Endothelial cell of umbilical vein (primary cell): Measurements from ENCODE around the gene HHATL. TPM values are rescaled to one million over a fixed set of nuclear protein-coding genes. Genes with fewer than 3 reads are reported as not detected.

Experiments used
- BruUV-seq: library from RNA; stranded (reverse); fragments of 400-500 nt; replicated peaks from 2 replicates; lab custom pipeline; 2021; lab: Mats Ljungman, UMichigan
- CTCF ChIA-PET: fragments of 300-600, 350-600 bp; sonication (Branson Sonifier 250); formaldehyde crosslinking; loops from one replicate; lab custom pipeline; 2021; ENCODE audit warnings: antibody characterized with exemption, inconsistent platforms; lab: Charles Lee
- POLR2A ChIA-PET: fragments of 300-600, 350-600 bp; sonication (Branson Sonifier 250); formaldehyde crosslinking; loops from one replicate; lab custom pipeline; 2021; ENCODE audit warnings: antibody characterized with exemption, inconsistent platforms; lab: Charles Lee
- DNase-seq: peaks from one replicate; pipeline ENCODE4 v3.0.0-alpha.2; 2011; ENCODE audit warnings: low read depth, low spot score
- FAIRE-seq: peaks from 2 replicates; lab custom pipeline; 2011; peaks lifted over from hg19 to GRCh38; lab: Jason Lieb, UNC
- H2AFZ ChIP-seq: 2 replicates; pipeline ENCODE4 v1.6.0; 2012; ENCODE audit warnings: low read depth, low read length, control low read depth, inconsistent platforms
- H3K27ac ChIP-seq: 2 replicates; pipeline ENCODE4 v1.5.1; 2011; ENCODE audit warnings: low read depth, mild to moderate bottlenecking, control low read depth, low read length, moderate library complexity; ENCODE audit not compliant: insufficient read depth
- H3K27me3 ChIP-seq, 2 experiments: 2 replicates each; pipeline versions ENCODE4 v1.6.0 to v1.6.1; 2011; ENCODE audit warnings: low read length in 2 of 2, mixed read lengths in 1 of 2; ENCODE audit not compliant: control insufficient read depth in 2 of 2, insufficient read depth in 2 of 2
- H3K36me3 ChIP-seq, 2 experiments: 2 replicates in 1 of 2; 3 replicates in 1 of 2; pipeline ENCODE4 v1.5.1; 2011; ENCODE audit warnings: low read length in 2 of 2, mild to moderate bottlenecking in 1 of 2, moderate library complexity in 1 of 2; ENCODE audit not compliant: control insufficient read depth in 2 of 2, insufficient read depth in 2 of 2; ENCODE audit errors: extremely low read depth in 1 of 2
- H3K4me1 ChIP-seq: 3 replicates; pipeline ENCODE4 v1.5.1; 2011; ENCODE audit warnings: mild to moderate bottlenecking, low read length; ENCODE audit not compliant: control insufficient read depth, insufficient read depth; ENCODE audit errors: extremely low read depth
- H3K4me2 ChIP-seq: 2 replicates; pipeline ENCODE4 v1.6.1; 2011; ENCODE audit warnings: low read length, control low read depth, mixed read lengths; ENCODE audit not compliant: insufficient read depth
- H3K4me3 ChIP-seq, 3 experiments: fragments of 200-600 bp in 1 of 3; sonication (generic), shearing (Covaris generic) in 1 of 3; replicated peaks in 1 of 3; 2 replicates each; pipeline ENCODE4 v1.5.1; 2011 to 2016; ENCODE audit warnings: control low read depth in 3 of 3, low read length in 3 of 3, mild to moderate bottlenecking in 2 of 3, inconsistent platforms in 1 of 3, low read depth in 1 of 3, moderate library complexity in 1 of 3; ENCODE audit not compliant: insufficient read depth in 1 of 3
- H3K79me2 ChIP-seq: 2 replicates; pipeline ENCODE4 v1.6.0; 2012; ENCODE audit warnings: low read length, inconsistent platforms; ENCODE audit not compliant: control insufficient read depth, insufficient read depth
- H3K9ac ChIP-seq: replicated peaks from 2 replicates; pipeline ENCODE3; 2011; ENCODE audit warnings: low read length, control low read depth; ENCODE audit not compliant: insufficient read depth; ENCODE audit errors: extremely low read depth
- H3K9me1 ChIP-seq: replicated peaks from 3 replicates; pipeline ENCODE4 v1.6.0; 2011; ENCODE audit warnings: mild to moderate bottlenecking, low read length; ENCODE audit not compliant: control insufficient read depth, insufficient read depth; ENCODE audit errors: extremely low read depth
- H3K9me3 ChIP-seq: replicated peaks from 2 replicates; pipeline ENCODE4 v1.5.1; 2012; ENCODE audit warnings: low read length, inconsistent platforms; ENCODE audit not compliant: control insufficient read depth, insufficient read depth
- H4K20me1 ChIP-seq: replicated peaks from 2 replicates; pipeline ENCODE3; 2011; ENCODE audit warnings: mild to moderate bottlenecking, low read length; ENCODE audit not compliant: control insufficient read depth, insufficient read depth; ENCODE audit errors: extremely low read depth
- EZH2 ChIP-seq: IDR thresholded peaks from 2 replicates; pipeline ENCODE4 v1.6.1; 2012; ENCODE audit warnings: borderline replicate concordance, low read depth, mild to moderate bottlenecking, moderate library complexity, low read length, inconsistent platforms; ENCODE audit not compliant: severe bottlenecking
- FOS ChIP-seq: IDR thresholded peaks from 2 replicates; pipeline ENCODE4 v1.6.1; 2011; ENCODE audit warnings: mild to moderate bottlenecking, low read length, moderate library complexity, borderline replicate concordance; ENCODE audit not compliant: insufficient read depth
- GATA2 ChIP-seq: IDR thresholded peaks from 2 replicates; pipeline ENCODE4 v1.7.0; 2011; ENCODE audit warnings: low read depth, mild to moderate bottlenecking, moderate library complexity, mixed read lengths, low read length; ENCODE audit not compliant: insufficient read length, insufficient read depth
- JUN ChIP-seq: IDR thresholded peaks from 2 replicates; pipeline ENCODE4 v1.6.1; 2011; ENCODE audit warnings: borderline replicate concordance, low read depth; ENCODE audit not compliant: insufficient read length, insufficient read depth
- MAX ChIP-seq: IDR thresholded peaks from 2 replicates; pipeline ENCODE4 v1.6.1; 2011; ENCODE audit not compliant: insufficient read depth, insufficient read length
- MYC ChIP-seq: IDR thresholded peaks from one replicate; pipeline ENCODE4 v1.6.1; 2011; ENCODE audit warnings: mild to moderate bottlenecking, low read depth, low read length
- POLR2A ChIP-seq: IDR thresholded peaks from 2 replicates; pipeline ENCODE4 v1.6.1; 2012; ENCODE audit warnings: low read depth, mild to moderate bottlenecking, control low read depth, low read length
- POLR2AphosphoS5 ChIP-seq: IDR thresholded peaks from 2 replicates; pipeline ENCODE4 v1.6.1; 2012; ENCODE audit warnings: low read depth, mild to moderate bottlenecking, control low read depth, low read length, moderate library complexity; ENCODE audit not compliant: insufficient read depth
- dilution Hi-C: fragments of 300-500 bp; cut with MboI; formaldehyde crosslinking; loops from one replicate; pipeline ENCODE4 v1.15.0; 2019; ENCODE audit warnings: low sequenced_read_pairs; ENCODE audit not compliant: extremely low pct_ligation_motif_present
- intact Hi-C: fragments of 100-400 bp; cut with micrococcal nuclease; formaldehyde crosslinking; loops from one replicate; pipeline ENCODE4 v1.10.0; 2022
- polyA plus RNA-seq, 4 experiments: library from polyadenylated mRNA; depleted of rRNA in 3 of 4; stranded (reverse) in 3 of 4; unstranded in 1 of 4; fragments of >200 nt; gene quantifications; 2 replicates each; pipeline versions ENCODE4 v1.2.1 to v1.2.3, GENCODE V29; 2011 to 2012; ENCODE audit warnings: missing spikeins in 1 of 4
- total RNA-seq: library from RNA; stranded (reverse); gene quantifications from 2 replicates; pipeline ENCODE4 v1.2.3, GENCODE V29; 2021
- TF ChIP-seq, protein P1 (sequence below), 2 donors: IDR thresholded peaks; 1 replicate in 1 of 2; 2 replicates in 1 of 2; pipeline ENCODE4 v1.5.1; 2011; ENCODE audit warnings: low read length in 2 of 2, mild to moderate bottlenecking in 2 of 2, moderate library complexity in 2 of 2, control low read depth in 1 of 2, inconsistent platforms in 1 of 2, low read depth in 1 of 2; ENCODE audit not compliant: insufficient read depth in 1 of 2; ENCODE audit errors: extremely low read depth in 1 of 2

Gene HHATL
- total and polyA plus RNA-seq, 2 donors (not counting 3 experiments of a cell fraction or from before 2014, with no cell fraction given): not detected

DNA sequence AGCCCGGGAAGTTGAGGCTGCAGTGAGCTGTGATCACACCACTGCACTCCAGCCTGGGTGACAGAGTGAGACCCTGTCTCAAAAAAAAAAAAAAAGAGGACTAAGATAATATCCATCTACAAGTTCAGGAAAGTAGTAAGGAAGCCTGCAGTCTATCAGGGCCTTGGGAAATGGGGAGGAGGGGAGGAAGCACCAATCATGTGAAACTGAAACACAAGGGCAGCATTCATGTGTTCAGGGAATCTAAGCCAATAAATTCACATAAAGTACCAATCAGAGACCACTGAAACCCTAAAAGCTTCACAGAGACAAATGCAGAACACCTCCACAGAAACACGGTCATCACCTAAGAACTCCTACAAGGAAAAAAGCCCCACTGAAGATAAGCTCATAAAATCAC is 22.9 kb upstream of the HHATL start:
- dilution Hi-C loops: no loop called here

GRCh38 chr3:42723219-42723618 is 20.6 kb upstream of the HHATL start:
- no TSS peak for BruUV-seq
- ChIA-PET POLR2A (no interaction called here), CTCF (interaction anchor here (2.1 kb wide), 1 partner anchor 12 kb away, joined by 9 read pairs; no protein-coding TSS in a partner anchor)
- Histone ChIP-seq H3K36me3 (no peaks in the 10 kb centered on the region), H3K4me1 (no peaks in the 10 kb centered on the region), H3K27ac (no peak overlapping the region), H3K9me3 (no peaks in the 10 kb centered on the region), H3K9ac (no peak overlapping the region), H2AFZ (no peak overlapping the region), H3K4me2 (no peak overlapping the region), H3K4me3 (no peak overlapping the region), H3K27me3 (peaks cover 7 to 17% of the 10 kb centered on the region in 2 experiments), H3K79me2 (no peaks in the 10 kb centered on the region), H4K20me1 (no peaks in the 10 kb centered on the region), H3K9me1 (no peaks in the 10 kb centered on the region)
- no peak for TF ChIP-seq MYC
- TF ChIP-seq GATA2: no peak
- no peak for TF ChIP-seq POLR2AphosphoS5
- no peak for TF ChIP-seq EZH2
- TF ChIP-seq MAX: no peak
- TF ChIP-seq FOS: no peak
- TF ChIP-seq JUN: no peak
- TF ChIP-seq, protein P1, sequence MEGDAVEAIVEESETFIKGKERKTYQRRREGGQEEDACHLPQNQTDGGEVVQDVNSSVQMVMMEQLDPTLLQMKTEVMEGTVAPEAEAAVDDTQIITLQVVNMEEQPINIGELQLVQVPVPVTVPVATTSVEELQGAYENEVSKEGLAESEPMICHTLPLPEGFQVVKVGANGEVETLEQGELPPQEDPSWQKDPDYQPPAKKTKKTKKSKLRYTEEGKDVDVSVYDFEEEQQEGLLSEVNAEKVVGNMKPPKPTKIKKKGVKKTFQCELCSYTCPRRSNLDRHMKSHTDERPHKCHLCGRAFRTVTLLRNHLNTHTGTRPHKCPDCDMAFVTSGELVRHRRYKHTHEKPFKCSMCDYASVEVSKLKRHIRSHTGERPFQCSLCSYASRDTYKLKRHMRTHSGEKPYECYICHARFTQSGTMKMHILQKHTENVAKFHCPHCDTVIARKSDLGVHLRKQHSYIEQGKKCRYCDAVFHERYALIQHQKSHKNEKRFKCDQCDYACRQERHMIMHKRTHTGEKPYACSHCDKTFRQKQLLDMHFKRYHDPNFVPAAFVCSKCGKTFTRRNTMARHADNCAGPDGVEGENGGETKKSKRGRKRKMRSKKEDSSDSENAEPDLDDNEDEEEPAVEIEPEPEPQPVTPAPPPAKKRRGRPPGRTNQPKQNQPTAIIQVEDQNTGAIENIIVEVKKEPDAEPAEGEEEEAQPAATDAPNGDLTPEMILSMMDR (IDR thresholded peaks at IDR 0.05; ENCODE audit: extremely low read depth in 1 of 2, insufficient read depth in 1 of 2, low read depth in 1 of 2, low read length in 2 of 2): no peak
- no peak for TF ChIP-seq POLR2A
- dilution Hi-C loops (no loop called here), intact Hi-C loops (no loop called here)
- no peak for DNase-seq
- FAIRE-seq: no peak

More for the DNA sequence above, 22.9 kb upstream of the HHATL start:
- H3K4me1 ChIP-seq: no peaks in the 10 kb centered on the region
- CTCF ChIA-PET: no interaction called here
- H3K9ac ChIP-seq: no peak overlapping the region
- DNase-seq: no peak
- intact Hi-C loops: no loop called here
- no peak overlapping the region for H3K4me2 ChIP-seq
- H3K27ac ChIP-seq: no peak overlapping the region
- H3K36me3 ChIP-seq: no peaks in the 10 kb centered on the region
- TF ChIP-seq GATA2 (no peak), FOS (no peak), POLR2AphosphoS5 (no peak), MYC (no peak)
- TF ChIP-seq, protein P1 (IDR thresholded peaks at IDR 0.05; ENCODE audit: extremely low read depth in 1 of 2, insufficient read depth in 1 of 2, low read depth in 1 of 2, low read length in 2 of 2): no peak
- no TSS peak for BruUV-seq
- H3K79me2 ChIP-seq: no peaks in the 10 kb centered on the region
- H3K9me1 ChIP-seq: no peaks in the 10 kb centered on the region
- H3K27me3 ChIP-seq: peaks cover 8 to 12% of the 10 kb centered on the region in 2 experiments
- no peak overlapping the region for H2AFZ ChIP-seq
- no peak overlapping the region for H3K4me3 ChIP-seq
- FAIRE-seq: no peak
- no peaks in the 10 kb centered on the region for H3K9me3 ChIP-seq
- no peaks in the 10 kb centered on the region for H4K20me1 ChIP-seq
- POLR2A ChIA-PET: no interaction called here
